Astrocyte (in vitro differentiated cells and primary cell): ENCODE data around the gene CUEDC2. TPM values are rescaled to one million over a fixed set of nuclear protein-coding genes. Genes with fewer than 3 reads are reported as not detected.
A peak's percentile ranks its signal among the peaks of the same experiment; 100 is the strongest.

ENCODE experiments used
- DNase-seq: peaks from one replicate; pipeline ENCODE4 v3.0.0-alpha.2; 2010; ENCODE audit warnings: low read depth
- FAIRE-seq: peaks from 2 replicates; lab custom pipeline; 2011; peaks lifted over from hg19 to GRCh38; lab: Jason Lieb, UNC
- H2AFZ ChIP-seq: 2 replicates; pipeline ENCODE4 v1.6.0; 2012; ENCODE audit warnings: low read depth, low read length, inconsistent platforms
- H3K27ac ChIP-seq: 2 replicates; pipeline ENCODE4 v1.5.1; 2011; ENCODE audit warnings: low read depth, low read length, inconsistent platforms
- H3K27me3 ChIP-seq: 2 replicates; pipeline ENCODE4 v1.6.0; 2011; ENCODE audit warnings: low read length, inconsistent platforms; ENCODE audit not compliant: insufficient read depth
- H3K36me3 ChIP-seq: 2 replicates; pipeline ENCODE4 v1.5.1; 2011; ENCODE audit warnings: low read length, inconsistent platforms; ENCODE audit not compliant: insufficient read depth
- H3K4me1 ChIP-seq: 2 replicates; pipeline ENCODE4 v1.5.1; 2011; ENCODE audit warnings: low read length, inconsistent platforms; ENCODE audit not compliant: insufficient read depth
- H3K4me2 ChIP-seq: 2 replicates; pipeline ENCODE4 v1.6.0; 2012; ENCODE audit warnings: low read length, inconsistent platforms
- H3K4me3 ChIP-seq: 2 replicates; pipeline ENCODE4 v1.5.1; 2011; ENCODE audit warnings: low read depth, mild to moderate bottlenecking, low read length, inconsistent platforms; ENCODE audit not compliant: insufficient read depth
- H3K79me2 ChIP-seq: 2 replicates; pipeline ENCODE4 v1.6.0; 2012; ENCODE audit warnings: mild to moderate bottlenecking, low read length, inconsistent platforms; ENCODE audit not compliant: insufficient read depth
- H3K9ac ChIP-seq: 2 replicates; pipeline ENCODE4 v1.6.0; 2012; ENCODE audit warnings: mild to moderate bottlenecking, low read length, inconsistent platforms
- H3K9me3 ChIP-seq: 2 replicates; pipeline ENCODE4 v1.5.1; 2012; ENCODE audit warnings: low read depth, mild to moderate bottlenecking, low read length, inconsistent platforms; ENCODE audit not compliant: insufficient read depth
- H4K20me1 ChIP-seq: 2 replicates; pipeline ENCODE4 v1.6.0; 2012; ENCODE audit warnings: low read length, inconsistent platforms; ENCODE audit not compliant: insufficient read depth
- H3K27ac Mint-ChIP-seq: one replicate; pipeline ENCODE4 v1.8.0; 2021; ENCODE audit warnings: mild to moderate bottlenecking, mixed read lengths; ENCODE audit not compliant: unreplicated experiment
- H3K27me3 Mint-ChIP-seq: one replicate; pipeline ENCODE4 v1.8.0; 2021; ENCODE audit warnings: low read depth, mixed read lengths; ENCODE audit not compliant: unreplicated experiment
- H3K36me3 Mint-ChIP-seq: one replicate; pipeline ENCODE4 v1.8.0; 2021; ENCODE audit warnings: low read depth, mixed read lengths; ENCODE audit not compliant: unreplicated experiment
- H3K4me1 Mint-ChIP-seq: one replicate; pipeline ENCODE4 v1.8.0; 2021; ENCODE audit warnings: low read depth, mixed read lengths; ENCODE audit not compliant: unreplicated experiment
- H3K4me3 Mint-ChIP-seq: one replicate; pipeline ENCODE4 v1.8.0; 2021; ENCODE audit warnings: mild to moderate bottlenecking, moderate library complexity, mixed read lengths; ENCODE audit not compliant: unreplicated experiment
- H3K9me3 Mint-ChIP-seq: one replicate; pipeline ENCODE4 v1.8.0; 2021; ENCODE audit warnings: mild to moderate bottlenecking, mixed read lengths; ENCODE audit not compliant: unreplicated experiment
- EZH2 ChIP-seq: IDR thresholded peaks from 2 replicates; pipeline ENCODE4 v1.6.1; 2012; ENCODE audit warnings: mild to moderate bottlenecking, low read length, inconsistent platforms; ENCODE audit not compliant: insufficient read depth
- total RNA-seq: library from RNA; stranded (reverse); gene quantifications from 2 replicates; pipeline ENCODE4 v1.2.1, GENCODE V29; 2021
- TF ChIP-seq, protein P1 (sequence below): IDR thresholded peaks from 2 replicates; pipeline ENCODE4 v1.5.1; 2011; ENCODE audit warnings: low read depth, mild to moderate bottlenecking, inconsistent platforms, low read length, moderate library complexity; ENCODE audit not compliant: insufficient read depth

CUEDC2 gene
- total RNA-seq, 1 donor from 2014 or later = 49.1 TPM

DNA sequence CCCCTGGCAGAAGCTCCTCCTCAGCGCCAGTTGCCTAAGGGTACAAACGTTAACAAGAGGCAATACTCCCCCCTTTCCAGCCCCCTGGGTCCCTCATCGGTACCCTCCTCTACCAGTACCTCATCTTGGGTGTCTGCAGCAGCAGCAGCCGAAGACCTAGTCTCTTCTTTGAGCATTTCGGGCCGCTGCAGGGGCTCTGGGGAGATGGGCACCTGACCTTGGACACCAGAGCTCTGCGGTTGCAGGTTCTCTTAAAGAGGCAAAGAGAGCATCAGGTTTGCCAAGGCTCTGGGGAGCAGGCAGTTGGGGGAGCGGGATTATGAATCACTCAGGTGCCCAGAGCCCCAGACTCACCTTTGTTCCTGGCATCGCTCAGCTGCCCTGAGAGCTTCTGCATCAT is 8.2 kb downstream of the CUEDC2 start:
- Histone ChIP-seq H3K9me3 (no peaks in the 10 kb centered on the region), H3K4me3 (no peak overlapping the region), H3K27ac (no peak overlapping the region), H3K79me2 (peaks cover 12% of the 10 kb centered on the region), H3K9ac (no peak overlapping the region), H3K4me2 (no peak overlapping the region), H3K27me3 (no peaks in the 10 kb centered on the region), H2AFZ (no peak overlapping the region), H3K4me1 (peaks cover 26% of the 10 kb centered on the region), H4K20me1 (peaks cover 28% of the 10 kb centered on the region), H3K36me3 (no peaks in the 10 kb centered on the region)
- H3K4me3 Mint-ChIP-seq = no peak overlapping the region
- H3K4me1 Mint-ChIP-seq = peaks cover 5% of the 10 kb centered on the region
- H3K27ac Mint-ChIP-seq = peak overlapping the region; percentile 12
- H3K27me3 Mint-ChIP-seq = peaks cover under 1% of the 10 kb centered on the region
- no peaks in the 10 kb centered on the region for H3K9me3 Mint-ChIP-seq
- DNase-seq (no peak), FAIRE-seq (no peak)
- TF ChIP-seq EZH2 = no peak
- TF ChIP-seq, protein P1, sequence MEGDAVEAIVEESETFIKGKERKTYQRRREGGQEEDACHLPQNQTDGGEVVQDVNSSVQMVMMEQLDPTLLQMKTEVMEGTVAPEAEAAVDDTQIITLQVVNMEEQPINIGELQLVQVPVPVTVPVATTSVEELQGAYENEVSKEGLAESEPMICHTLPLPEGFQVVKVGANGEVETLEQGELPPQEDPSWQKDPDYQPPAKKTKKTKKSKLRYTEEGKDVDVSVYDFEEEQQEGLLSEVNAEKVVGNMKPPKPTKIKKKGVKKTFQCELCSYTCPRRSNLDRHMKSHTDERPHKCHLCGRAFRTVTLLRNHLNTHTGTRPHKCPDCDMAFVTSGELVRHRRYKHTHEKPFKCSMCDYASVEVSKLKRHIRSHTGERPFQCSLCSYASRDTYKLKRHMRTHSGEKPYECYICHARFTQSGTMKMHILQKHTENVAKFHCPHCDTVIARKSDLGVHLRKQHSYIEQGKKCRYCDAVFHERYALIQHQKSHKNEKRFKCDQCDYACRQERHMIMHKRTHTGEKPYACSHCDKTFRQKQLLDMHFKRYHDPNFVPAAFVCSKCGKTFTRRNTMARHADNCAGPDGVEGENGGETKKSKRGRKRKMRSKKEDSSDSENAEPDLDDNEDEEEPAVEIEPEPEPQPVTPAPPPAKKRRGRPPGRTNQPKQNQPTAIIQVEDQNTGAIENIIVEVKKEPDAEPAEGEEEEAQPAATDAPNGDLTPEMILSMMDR = no peak
- H3K36me3 Mint-ChIP-seq = peaks cover 15% of the 10 kb centered on the region

DNA sequence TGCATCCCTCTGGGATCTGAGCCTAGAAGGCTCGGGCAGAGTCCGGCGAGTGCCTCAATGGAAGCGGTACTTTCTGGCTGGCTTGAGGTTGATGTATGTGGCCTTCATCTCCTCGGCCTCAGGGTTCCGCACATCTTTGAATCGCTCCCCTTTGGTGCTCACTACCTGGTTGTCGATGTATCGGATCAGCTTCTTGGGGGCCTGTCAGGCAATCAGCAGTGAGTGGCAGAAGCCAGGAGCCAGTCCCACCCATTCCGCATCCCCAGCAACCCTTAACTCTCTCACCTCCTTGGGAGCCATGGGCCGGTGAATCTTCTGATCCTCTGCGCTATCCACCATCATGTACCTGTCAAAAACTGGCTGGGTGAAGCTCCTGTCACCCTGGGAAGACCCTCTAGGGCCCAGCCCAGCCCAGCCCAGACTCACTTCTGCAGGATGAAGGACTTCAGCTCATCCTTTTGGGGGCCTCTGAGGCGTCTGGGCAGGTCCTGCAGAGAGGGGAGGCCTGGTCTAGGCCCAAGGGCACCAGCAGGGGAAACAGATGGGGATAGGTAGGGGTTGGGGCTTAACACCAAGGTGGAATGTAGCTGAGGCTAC is 8.9 kb downstream of the CUEDC2 start:
- H3K4me3 ChIP-seq = no peak overlapping the region
- H3K4me2 ChIP-seq = no peak overlapping the region
- H2AFZ ChIP-seq = no peak overlapping the region
- TF ChIP-seq EZH2 = no peak
- peaks cover 28% of the 10 kb centered on the region for H4K20me1 ChIP-seq
- FAIRE-seq (no peak), DNase-seq (no peak)
- Mint-ChIP-seq H3K4me3 (peak overlapping the region; percentile 64), H3K27ac (no peak overlapping the region), H3K9me3 (no peaks in the 10 kb centered on the region), H3K4me1 (peaks cover 5% of the 10 kb centered on the region), H3K27me3 (peaks cover 3% of the 10 kb centered on the region), H3K36me3 (peaks cover 15% of the 10 kb centered on the region)
- H3K9me3 ChIP-seq = no peaks in the 10 kb centered on the region
- no peaks in the 10 kb centered on the region for H3K27me3 ChIP-seq
- no peak overlapping the region for H3K27ac ChIP-seq
- no peak overlapping the region for H3K9ac ChIP-seq
- no peaks in the 10 kb centered on the region for H3K36me3 ChIP-seq
- peaks cover 12% of the 10 kb centered on the region for H3K79me2 ChIP-seq
- H3K4me1 ChIP-seq = peaks cover 26% of the 10 kb centered on the region

DNA sequence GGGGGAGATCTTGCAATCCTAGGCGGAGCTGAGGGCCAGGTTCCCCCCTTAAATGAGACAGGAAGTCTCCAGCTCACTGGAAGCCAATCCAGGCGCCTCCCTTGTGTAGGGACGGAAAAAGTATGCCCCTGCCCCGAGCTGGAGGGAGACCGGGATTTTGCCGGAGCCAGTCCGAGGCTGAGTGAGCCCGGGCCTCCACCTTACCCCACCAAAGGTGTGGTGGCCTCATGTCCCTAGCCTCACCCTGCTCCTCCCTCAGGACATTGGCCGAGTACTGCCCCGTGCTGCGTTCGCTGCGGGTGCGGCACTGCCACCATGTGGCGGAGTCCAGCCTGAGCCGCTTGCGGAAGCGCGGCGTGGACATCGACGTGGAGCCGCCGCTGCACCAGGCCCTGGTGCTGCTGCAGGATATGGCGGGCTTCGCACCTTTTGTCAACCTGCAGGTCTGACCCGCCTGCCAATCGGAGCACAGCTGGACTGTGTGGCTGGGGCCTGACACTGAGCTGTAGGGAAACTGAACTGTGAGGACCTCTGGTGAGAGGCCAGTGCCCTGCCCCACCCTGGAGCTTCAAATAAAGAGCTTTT is 9.7 kb downstream of the CUEDC2 start:
- peak; percentile 45 for DNase-seq
- peaks cover 10% of the 10 kb centered on the region for H3K27me3 Mint-ChIP-seq
- Histone ChIP-seq H3K4me3 (peak overlapping the region; percentile 92), H3K36me3 (no peaks in the 10 kb centered on the region), H3K27me3 (peaks cover 6% of the 10 kb centered on the region), H3K9me3 (no peaks in the 10 kb centered on the region), H3K27ac (no peak overlapping the region), H3K4me1 (peaks cover 26% of the 10 kb centered on the region), H2AFZ (peak overlapping the region; percentile 26), H3K79me2 (peaks cover 12% of the 10 kb centered on the region), H4K20me1 (peaks cover 26% of the 10 kb centered on the region), H3K9ac (peak overlapping the region; percentile 79), H3K4me2 (peak overlapping the region; percentile 92)
- TF ChIP-seq, protein P1 = peak; percentile 60
- TF ChIP-seq EZH2 = no peak
- peaks cover 12% of the 10 kb centered on the region for H3K36me3 Mint-ChIP-seq
- H3K27ac Mint-ChIP-seq = peak overlapping the region; percentile 41
- H3K4me3 Mint-ChIP-seq = peak overlapping the region; percentile 95
- H3K9me3 Mint-ChIP-seq = no peaks in the 10 kb centered on the region
- peaks cover 5% of the 10 kb centered on the region for H3K4me1 Mint-ChIP-seq
- FAIRE-seq = no peak
